ENCODE measurements around the gene MS4A18.

- no peak for TF ChIP-seq CTCF (IDR thresholded peaks at IDR 0.05)
- TF ChIP-seq POLR2A (IDR thresholded peaks at IDR 0.05): no peak
These were observed 43.9 kb upstream of the MS4A18 start for GRCh38 chr11:60680455-60681119.

Measured in lower leg skin (tissue), 3 donors.